ENCODE data around the gene GPD2. TPM values are rescaled to one million over a fixed set of nuclear protein-coding genes. Genes with fewer than 3 reads are reported as not detected.

The GPD2 gene
- total and polyA plus RNA-seq, 2 of the 8 experiments (the other 6 are each of a cell fraction or from before 2014, with no cell fraction given) = 8.4 to 43.1 TPM

DNA sequence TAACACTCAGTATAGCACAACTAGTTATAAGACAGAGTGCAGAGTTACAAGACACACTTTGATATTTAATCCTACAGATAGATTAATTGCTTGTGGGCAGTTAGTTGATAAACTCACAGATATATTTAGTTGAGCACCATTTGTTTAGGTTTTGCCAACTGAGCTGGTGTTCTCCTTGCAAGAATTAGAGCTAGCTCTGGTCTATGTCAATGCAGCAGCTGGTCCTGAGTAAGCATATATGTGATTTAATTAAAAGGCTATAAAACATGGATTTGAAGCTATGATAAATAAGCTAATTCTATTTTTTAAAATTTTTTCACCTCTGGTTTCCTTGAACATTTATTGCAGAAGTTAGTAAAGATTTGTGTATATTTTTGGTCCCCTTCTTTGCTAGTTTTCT lies 35.6 kb downstream of the GPD2 start:
- Histone ChIP-seq H2BK5ac (ENCODE audit: low read depth, low read length) (no peak overlapping the region), H3K4ac (replicated peaks; ENCODE audit: insufficient read length, low read depth, low read length) (no peak overlapping the region), H3K4me1 (replicated peaks in 1 of 4; ENCODE audit: control insufficient read depth in 3 of 4, insufficient read depth in 4 of 4, low read length in 3 of 4) (peaks cover 2 to 10% (median 5%) of the 10 kb centered on the region in 4 experiments; a peak in 6 of 7 replicates), H3K27me3 (replicated peaks in 1 of 4; ENCODE audit: control insufficient read depth in 3 of 4, extremely low read depth in 1 of 4, insufficient read depth in 3 of 4, low read length in 3 of 4) (no peaks in the 10 kb centered on the region), H3K9ac (replicated peaks in 1 of 4; ENCODE audit: extremely low read depth in 1 of 4, low read depth in 3 of 4, low read length in 3 of 4) (no peak overlapping the region), H2BK120ac (replicated peaks; ENCODE audit: low read depth, low read length) (no peak overlapping the region), H3K79me1 (ENCODE audit: low read depth, low read length) (no peaks in the 10 kb centered on the region), H3K23ac (ENCODE audit: insufficient read length) (no peak overlapping the region), H4K91ac (replicated peaks; ENCODE audit: insufficient read length, low read length) (no peak overlapping the region), H2BK15ac (ENCODE audit: low read length) (no peak overlapping the region), H3K79me2 (ENCODE audit: control insufficient read depth in 1 of 2, insufficient read depth in 2 of 2, low read length in 2 of 2) (peaks cover 0 to 7% of the 10 kb centered on the region in 2 experiments; a peak in 1 of 4 replicates), H3K56ac (replicated peaks; ENCODE audit: insufficient read length, low read depth, low read length) (no peak overlapping the region), H3K14ac (ENCODE audit: insufficient read length) (no peak overlapping the region), H3K27ac (ENCODE audit: low read depth, low read length) (no peak overlapping the region), H2BK12ac (ENCODE audit: low read depth, low read length) (no peak overlapping the region), H4K20me1 (replicated peaks in 1 of 2; ENCODE audit: control insufficient read depth in 1 of 2, insufficient read depth in 2 of 2, low read length in 2 of 2) (no peaks in the 10 kb centered on the region), H2AK5ac (ENCODE audit: low read depth, low read length) (no peak overlapping the region), H3K36me3 (ENCODE audit: control insufficient read depth in 2 of 4, insufficient read depth in 4 of 4, low read length in 3 of 4) (no peaks in the 10 kb centered on the region), H2BK20ac (ENCODE audit: low read length) (no peak overlapping the region), H3K23me2 (ENCODE audit: low read depth, low read length) (no peaks in the 10 kb centered on the region), H3K4me3 (ENCODE audit: extremely low read depth in 1 of 4, insufficient read depth in 2 of 4, low read depth in 3 of 4, low read length in 4 of 4) (no peak overlapping the region), H4K8ac (ENCODE audit: extremely low read depth, insufficient read depth, low read length) (no peak overlapping the region), H4K5ac (ENCODE audit: insufficient read length, low read depth, low read length) (no peak overlapping the region), H2AFZ (ENCODE audit: low read length) (no peak overlapping the region), H3K18ac (ENCODE audit: extremely low read depth, low read length) (no peak overlapping the region), H3K4me2 (ENCODE audit: insufficient read depth in 1 of 2, low read depth in 2 of 2, low read length in 2 of 2) (no peak overlapping the region), H3K9me3 (ENCODE audit: insufficient read depth in 2 of 2, low read depth in 1 of 2, low read length in 1 of 2) (no peaks in the 10 kb centered on the region)
- CTCF ChIA-PET (ENCODE audit: partially characterized antibody) = interaction anchor here (0.6 to 1.6 kb wide), 4 partner anchors 7 to 180 kb away, joined by 3 to 4 read pairs (median 4); no protein-coding TSS in a partner anchor
- POLR2A ChIA-PET (ENCODE audit: partially characterized antibody) = interaction anchor here (0.7 kb wide), 1 partner anchor 36 kb away, joined by 3 read pairs; no protein-coding TSS in a partner anchor
- no peak for FAIRE-seq
- TF ChIP-seq SUZ12 (IDR thresholded peaks at IDR 0.05; ENCODE audit: low read length) (no peak), ASH2L (IDR thresholded peaks at IDR 0.05; ENCODE audit: low read length) (no peak), POLR2A (IDR thresholded peaks at IDR 0.05; ENCODE audit: control extremely low read depth in 1 of 2, low read depth in 2 of 2, low read length in 2 of 2) (no peak), SRF (IDR thresholded peaks at IDR 0.05; ENCODE audit: low read depth, low read length) (no peak)
- no peak for DNase-seq (ENCODE audit: low read depth in 1 of 2, low spot score in 2 of 2)

Data from H1 (cell line).